ENCODE results near the gene WIPF2. TPM values are rescaled to one million over a fixed set of nuclear protein-coding genes. Genes with fewer than 3 reads are reported as not detected.

Gene WIPF2
- total and polyA plus RNA-seq, 12 donors, result 5.2 to 30.2 (median 15.2) TPM

- DNase-seq, result peak in 3 of 7 donors; percentile 56 to 63 (median 58)
- 16 to 20% (median 18%) methylated on average over 19 to 20 of the region's 20 CpGs for WGBS, 4 donors
- no peaks in the 10 kb centered on the region for H3K36me3 ChIP-seq (replicated peaks in 1 of 2)
- H3K27me3 ChIP-seq, result no peaks in the 10 kb centered on the region
- no peaks in the 10 kb centered on the region for H3K9me3 ChIP-seq (replicated peaks in 1 of 3)
- TF ChIP-seq POLR2A (IDR thresholded peaks at IDR 0.05), result no peak
- no peak for TF ChIP-seq CTCF (IDR thresholded peaks at IDR 0.05)
- H3K27ac ChIP-seq, result peak within 1 kb of the TSS in 2 of 5 donors; percentile 76 to 80
- intact Hi-C loops (cut with DNase I), result loop anchor here in 1 of 2 donors (10.0 kb wide), 1 partner anchor 106 kb away; the partner anchor contains the start of gene TOP2A
- H3K4me3 ChIP-seq, result peak within 1 kb of the TSS in 2 of 4 donors; percentile 16 to 58
- peaks cover 28 to 77% of the 10 kb centered on the region in 2 donors for H3K4me1 ChIP-seq (replicated peaks in 1 of 2)
Observed at GRCh38 chr17:40309031-40309948, 90.2 kb downstream of the WIPF2 start, which contains the start of gene RARA. Gene RARA (plus strand): TSS chr17:40309180. CDS start chr17:40331219, 22,039 bp downstream.

GRCh38 chr17:40309949-40310510 lies 90.9 kb downstream of the WIPF2 start:
- no peaks in the 10 kb centered on the region for H3K36me3 ChIP-seq (replicated peaks in 1 of 2)
- TF ChIP-seq CTCF (IDR thresholded peaks at IDR 0.05) (no peak), POLR2A (IDR thresholded peaks at IDR 0.05) (no peak)
- peak overlapping the region in 1 of 4 donors; percentile 58 for H3K4me3 ChIP-seq
- WGBS, 4 donors, result 82 to 93% (median 83%) methylated on average over 2 of the region's 2 CpGs; no CpG with 5 or more reads in 1 of the 4 donors
- no peaks in the 10 kb centered on the region for H3K9me3 ChIP-seq (replicated peaks in 1 of 3)
- peaks cover 34 to 84% of the 10 kb centered on the region in 2 donors for H3K4me1 ChIP-seq (replicated peaks in 1 of 2)
- peak overlapping the region in 2 of 5 donors; percentile 76 to 80 for H3K27ac ChIP-seq
- DNase-seq, result peak in 1 of 7 donors; percentile 24
- intact Hi-C loops (cut with DNase I), result loop anchor here in 1 of 2 donors (2.0 to 10.0 kb wide), 2 partner anchors 43 to 105 kb away; partner anchors contain the start of gene TOP2A
- H3K27me3 ChIP-seq, result no peaks in the 10 kb centered on the region

- 40 to 54% (median 51%) methylated on average over 6 to 7 of the region's 7 CpGs for WGBS, 4 donors
- Histone ChIP-seq H3K27me3 (no peaks in the 10 kb centered on the region), H3K4me3 (no peak overlapping the region), H3K4me1 (replicated peaks in 1 of 2) (peaks cover 34 to 91% of the 10 kb centered on the region in 2 donors), H3K9me3 (replicated peaks in 1 of 3) (no peaks in the 10 kb centered on the region), H3K36me3 (replicated peaks in 1 of 2) (no peaks in the 10 kb centered on the region), H3K27ac (peak overlapping the region; percentile 2 to 76 (median 65))
- peak in 4 of 7 donors; percentile 34 to 61 (median 54) for DNase-seq
- TF ChIP-seq CTCF (IDR thresholded peaks at IDR 0.05) (no peak), POLR2A (IDR thresholded peaks at IDR 0.05) (no peak)
- intact Hi-C loops (cut with DNase I), result loop anchor here in 1 of 2 donors (2.0 kb wide), 1 partner anchor 42 kb away; no protein-coding TSS in a partner anchor
Observed at GRCh38 chr17:40310882-40311391, 91.8 kb downstream of the WIPF2 start.

All from adrenal gland (tissue), 12 donors.